NCI-H345 (cell line): ENCODE measurements around the gene DNAJB4.
"Not testable (repeated sequence)": the region's sequence is repeated elsewhere in the genome, so short reads cannot be mapped to it uniquely, and the experiment has no call there.

Source experiments
- DNase-seq: peaks from one replicate; lab custom pipeline; 2025; lab: John Stamatoyannopoulos, UW

Gene DNAJB4

DNA sequence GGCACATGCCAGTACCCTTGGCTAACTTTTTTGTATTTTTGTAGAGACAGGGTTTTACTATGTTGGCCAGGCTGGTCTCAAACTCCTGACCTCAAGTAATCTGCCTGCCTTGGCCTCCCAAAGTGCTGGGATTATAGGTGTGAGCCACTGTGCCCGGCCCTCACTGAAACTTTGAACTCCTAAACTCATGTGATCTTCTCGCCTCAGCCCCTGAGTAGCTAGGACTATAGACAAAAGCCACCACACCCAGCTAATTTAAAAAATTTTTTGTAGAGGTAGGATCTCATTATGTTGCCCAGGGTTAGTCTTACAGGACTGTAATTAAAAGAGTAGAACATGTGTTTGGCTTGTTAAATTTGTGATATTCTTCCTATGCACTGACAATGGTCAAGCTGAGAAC lies 60.1 kb downstream of the DNAJB4 start:
- DNase-seq = not testable (repeated sequence)
